Measurements from ENCODE around the gene SNRNP200. TPM values are rescaled to one million over a fixed set of nuclear protein-coding genes. Genes with fewer than 3 reads are reported as not detected.
"Not testable (repeated sequence)": the region's sequence is repeated elsewhere in the genome, so short reads cannot be mapped to it uniquely, and the experiment has no call there.

SNRNP200 gene
- total and polyA plus RNA-seq, 4 donors, result 65.9 to 106 (median 88.0) TPM

GRCh38 chr2:96296925-96297324, 8.4 kb downstream of the SNRNP200 start:
- no peaks in the 10 kb centered on the region for H3K27me3 ChIP-seq (ENCODE audit: control insufficient read depth in 3 of 3, insufficient read depth in 3 of 3, low read length in 2 of 3)
- H3K4me3 ChIP-seq, result no peak overlapping the region
- H3K27ac ChIP-seq (ENCODE audit: low read depth in 1 of 2, low read length in 1 of 2), result no peak overlapping the region
- 93 to 96% methylated on average over 5 of the region's 5 CpGs for WGBS, 2 donors
- no peak for TF ChIP-seq CTCF (IDR thresholded peaks at IDR 0.05; ENCODE audit: control extremely low read depth, extremely low read depth)
- ATAC-seq (ENCODE audit: insufficient read depth, low FRiP score), result no peak
- peaks cover 0 to 2% (median 0%) of the 10 kb centered on the region in 5 donors for H3K4me1 ChIP-seq (ENCODE audit: control insufficient read depth in 5 of 5, insufficient read depth in 5 of 5, low read length in 5 of 5)
- peaks cover 57 to 86% (median 64%) of the 10 kb centered on the region in 4 donors for H3K36me3 ChIP-seq (ENCODE audit: control insufficient read depth in 4 of 4, insufficient read depth in 4 of 4, low read length in 4 of 4)
- no peaks in the 10 kb centered on the region for H3K9me3 ChIP-seq (ENCODE audit: control insufficient read depth in 4 of 4, insufficient read depth in 3 of 4, low read length in 3 of 4)
- no peak for DNase-seq
- H3K9ac ChIP-seq (ENCODE audit: insufficient read depth in 1 of 2, low read length in 2 of 2), result no peak overlapping the region

GRCh38 chr2:96294271-96294670, 11.1 kb downstream of the SNRNP200 start:
- not testable (repeated sequence) for H3K4me3 ChIP-seq; H3K27me3 ChIP-seq (ENCODE audit: control insufficient read depth in 3 of 3, insufficient read depth in 3 of 3, low read length in 2 of 3)
- H3K36me3 ChIP-seq (ENCODE audit: control insufficient read depth in 4 of 4, insufficient read depth in 4 of 4, low read length in 4 of 4), result peaks cover 63 to 89% (median 70%) of the 10 kb centered on the region in 4 donors

GRCh38 chr2:96291751-96292150, 13.6 kb downstream of the SNRNP200 start:
- H3K9me3 ChIP-seq (ENCODE audit: control insufficient read depth in 4 of 4, insufficient read depth in 3 of 4, low read length in 3 of 4), result no peaks in the 10 kb centered on the region
- no peak for DNase-seq
- peaks cover 62 to 86% (median 74%) of the 10 kb centered on the region in 4 donors for H3K36me3 ChIP-seq (ENCODE audit: control insufficient read depth in 4 of 4, insufficient read depth in 4 of 4, low read length in 4 of 4)
- WGBS, 2 donors, result 63 to 84% methylated on average over 5 of the region's 5 CpGs
- ATAC-seq (ENCODE audit: insufficient read depth, low FRiP score), result no peak
- no peak overlapping the region for H3K9ac ChIP-seq (ENCODE audit: insufficient read depth in 1 of 2, low read length in 2 of 2)
- TF ChIP-seq CTCF (IDR thresholded peaks at IDR 0.05; ENCODE audit: control extremely low read depth, extremely low read depth), result no peak
- no peaks in the 10 kb centered on the region for H3K27me3 ChIP-seq (ENCODE audit: control insufficient read depth in 3 of 3, insufficient read depth in 3 of 3, low read length in 2 of 3)
- H3K4me1 ChIP-seq (ENCODE audit: control insufficient read depth in 5 of 5, insufficient read depth in 5 of 5, low read length in 5 of 5), result no peaks in the 10 kb centered on the region
- H3K4me3 ChIP-seq, result no peak overlapping the region
- no peak overlapping the region for H3K27ac ChIP-seq (ENCODE audit: low read depth in 1 of 2, low read length in 1 of 2)

More at GRCh38 chr2:96294271-96294670, 11.1 kb downstream of the SNRNP200 start:
- 85 to 91% methylated on average over 8 of the region's 8 CpGs for WGBS, 2 donors
- not testable (repeated sequence) for ATAC-seq (ENCODE audit: insufficient read depth, low FRiP score); H3K4me1 ChIP-seq (ENCODE audit: control insufficient read depth in 5 of 5, insufficient read depth in 5 of 5, low read length in 5 of 5); H3K9ac ChIP-seq (ENCODE audit: insufficient read depth in 1 of 2, low read length in 2 of 2); H3K27ac ChIP-seq (ENCODE audit: low read depth in 1 of 2, low read length in 1 of 2); H3K9me3 ChIP-seq (ENCODE audit: control insufficient read depth in 4 of 4, insufficient read depth in 3 of 4, low read length in 3 of 4)
- DNase-seq, result peak in 1 of 3 donors; percentile 7

- WGBS, 2 donors, result 84 to 93% methylated on average over 6 of the region's 6 CpGs
- H3K36me3 ChIP-seq (ENCODE audit: control insufficient read depth in 4 of 4, insufficient read depth in 4 of 4, low read length in 4 of 4), result peaks cover 65 to 88% (median 83%) of the 10 kb centered on the region in 4 donors
Measured at GRCh38 chr2:96287273-96287856, 18.0 kb downstream of the SNRNP200 start.

More at GRCh38 chr2:96287273-96287856, 18.0 kb downstream of the SNRNP200 start:
- TF ChIP-seq CTCF (IDR thresholded peaks at IDR 0.05; ENCODE audit: control extremely low read depth, extremely low read depth), result no peak
- Histone ChIP-seq H3K27ac (ENCODE audit: low read depth in 1 of 2, low read length in 1 of 2) (no peak overlapping the region), H3K4me1 (ENCODE audit: control insufficient read depth in 5 of 5, insufficient read depth in 5 of 5, low read length in 5 of 5) (no peaks in the 10 kb centered on the region), H3K9me3 (ENCODE audit: control insufficient read depth in 4 of 4, insufficient read depth in 3 of 4, low read length in 3 of 4) (no peaks in the 10 kb centered on the region), H3K4me3 (no peak overlapping the region), H3K27me3 (ENCODE audit: control insufficient read depth in 3 of 3, insufficient read depth in 3 of 3, low read length in 2 of 3) (no peaks in the 10 kb centered on the region), H3K9ac (ENCODE audit: insufficient read depth in 1 of 2, low read length in 2 of 2) (no peak overlapping the region)
- DNase-seq (no peak), ATAC-seq (ENCODE audit: insufficient read depth, low FRiP score) (no peak)
